HepG2 (cell line): ENCODE data around the gene GRID1. TPM values are rescaled to one million over a fixed set of nuclear protein-coding genes. Genes with fewer than 3 reads are reported as not detected.

Source experiments
- ATAC-seq: fragments of 200-7000 bp; cut with Tn5 transposase; 3 replicates; pipeline ENCODE4 v1.9.1; 2020; ENCODE audit warnings: mild to moderate bottlenecking, moderate library complexity
- BruUV-seq: library from RNA; stranded (reverse); fragments of 400-500 nt; replicated peaks from 2 replicates; lab custom pipeline; 2021; lab: Mats Ljungman, UMichigan
- CTCF ChIA-PET: fragments of 300-600 bp; formaldehyde crosslinking; extraction: SDS; loops from one replicate; lab custom pipeline; 2021; ENCODE audit warnings: low total read pairs, inconsistent platforms, low intra/inter-chr PET ratio; lab: Yijun Ruan, JAX
- POLR2A ChIA-PET: fragments of 350-600 bp; sonication (Branson Sonifier 250); formaldehyde crosslinking; loops from one replicate; lab custom pipeline; 2020; ENCODE audit warnings: antibody characterized with exemption, inconsistent platforms; lab: Yijun Ruan, JAX
- DNase-seq: peaks from one replicate; pipeline ENCODE4 v3.0.0-alpha.2; 2015; ENCODE audit warnings: low spot score
- FAIRE-seq: peaks from 3 replicates; lab custom pipeline; 2011; peaks lifted over from hg19 to GRCh38; lab: Jason Lieb, UNC
- H2AFZ ChIP-seq: one replicate; pipeline ENCODE4 v1.6.1; 2011; ENCODE audit warnings: low read length, inconsistent platforms
- H3K27ac ChIP-seq: fragments of 300-600 bp; 3 replicates; pipeline ENCODE4 v1.8.0; 2011; ENCODE audit warnings: mixed run types, mild to moderate bottlenecking, mixed read lengths, low read length, inconsistent platforms; ENCODE audit not compliant: insufficient read depth; ENCODE audit errors: extremely low read length
- H3K27me3 ChIP-seq, 2 experiments: fragments of 200-600 bp in 1 of 2; 2 replicates in 1 of 2; 3 replicates in 1 of 2; pipeline versions ENCODE4 v1.6.0 to v1.8.0; 2011; ENCODE audit warnings: low read length in 2 of 2, mild to moderate bottlenecking in 2 of 2, moderate library complexity in 2 of 2, inconsistent platforms in 1 of 2; ENCODE audit not compliant: insufficient read depth in 2 of 2, control insufficient read depth in 1 of 2
- H3K36me3 ChIP-seq, 2 experiments: fragments of 200-600 bp in 1 of 2; replicated peaks in 1 of 2; 2 replicates in 1 of 2; 3 replicates in 1 of 2; pipeline versions ENCODE4 v1.5.1 to v1.8.0; 2011; ENCODE audit warnings: low read length in 2 of 2, inconsistent platforms in 1 of 2; ENCODE audit not compliant: insufficient read depth in 2 of 2, control insufficient read depth in 1 of 2
- H3K4me1 ChIP-seq: 2 replicates; pipeline ENCODE4 v1.5.1; 2012; ENCODE audit warnings: low read length, inconsistent platforms; ENCODE audit not compliant: insufficient read depth
- H3K4me2 ChIP-seq: 2 replicates; pipeline ENCODE4 v1.6.0; 2011; ENCODE audit warnings: low read depth, low read length, inconsistent platforms
- H3K4me3 ChIP-seq, 3 experiments: fragments of 200-600 bp in 1 of 3; sonication (generic), shearing (Covaris generic) in 1 of 3; replicated peaks in 1 of 3; 2 replicates each; pipeline ENCODE4 v1.5.1; 2011 to 2016; ENCODE audit warnings: low read length in 3 of 3, inconsistent platforms in 2 of 3, low read depth in 2 of 3, mild to moderate bottlenecking in 2 of 3, control low read depth in 1 of 3, mixed read lengths in 1 of 3; ENCODE audit not compliant: insufficient read depth in 1 of 3
- H3K79me2 ChIP-seq: one replicate; pipeline ENCODE4 v1.6.1; 2011; ENCODE audit warnings: low read length, inconsistent platforms; ENCODE audit not compliant: insufficient read depth
- H3K9ac ChIP-seq: 2 replicates; pipeline ENCODE4 v1.6.0; 2011; ENCODE audit warnings: mild to moderate bottlenecking, low read depth, low read length, inconsistent platforms; ENCODE audit not compliant: insufficient read depth
- H3K9me3 ChIP-seq: 2 replicates; pipeline ENCODE4 v1.5.1; 2012; ENCODE audit warnings: mild to moderate bottlenecking, low read length
- H4K20me1 ChIP-seq: 2 replicates; pipeline ENCODE4 v1.6.0; 2011; ENCODE audit warnings: inconsistent platforms, mild to moderate bottlenecking, low read length, moderate library complexity; ENCODE audit not compliant: insufficient read depth
- ATRX ChIP-seq: sonication (generic); formaldehyde crosslinking; IDR thresholded peaks from 2 replicates; pipeline ENCODE4 v1.4.0; 2020; ENCODE audit warnings: missing genetic modification reagents, borderline replicate concordance
- CHD4 ChIP-seq: fragments of 200-600 bp; sonication (generic); IDR thresholded peaks from 2 replicates; pipeline ENCODE4 v1.7.0; 2017; ENCODE audit warnings: mild to moderate bottlenecking, low read length, borderline replicate concordance
- FOXK2 ChIP-seq: fragments of 450-650 bp; IDR thresholded peaks from 2 replicates; pipeline ENCODE4 v1.6.1; 2016
- IRF2 ChIP-seq: IDR thresholded peaks from 2 replicates; pipeline ENCODE4 v1.6.1; 2018; ENCODE audit warnings: missing genetic modification reagents, missing compliant biosample characterization
- NFIC ChIP-seq: IDR thresholded peaks from 2 replicates; pipeline ENCODE4 v1.6.1; 2012; ENCODE audit warnings: mild to moderate bottlenecking, low read length, inconsistent platforms
- PLRG1 ChIP-seq: fragments of 450-650 bp; conservative IDR thresholded peaks from 2 replicates; pipeline ENCODE4 v1.6.1; 2016
- ZNF296 ChIP-seq: sonication (generic); formaldehyde crosslinking; conservative IDR thresholded peaks from 2 replicates; pipeline ENCODE4 v1.5.0; 2020; ENCODE audit warnings: mild to moderate bottlenecking, missing genetic modification reagents
- ZNF562 ChIP-seq: sonication (generic); formaldehyde crosslinking; IDR thresholded peaks from 2 replicates; pipeline ENCODE4 v1.8.0; 2022; ENCODE audit warnings: missing genetic modification reagents, borderline replicate concordance
- ZNF883 ChIP-seq: sonication (generic); formaldehyde crosslinking; IDR thresholded peaks from 2 replicates; pipeline ENCODE4 v1.5.1; 2020; ENCODE audit warnings: mild to moderate bottlenecking, missing genetic modification reagents; ENCODE audit errors: not compliant biosample characterization
- WGBS: methylation state at CpG from one replicate; pipeline ENCODE4 v1.1.6; 2017; ENCODE audit warnings: low lambda C conversion rate; 5-methylcytosine and 5-hydroxymethylcytosine counted together
- in situ Hi-C: cut with HindIII; loops from 2 replicates; pipeline ENCODE4 v1.10.0; 2017; ENCODE audit warnings: low pct_unique_long_range_greater_than_20kb; ENCODE audit not compliant: extremely low pct_ligation_motif_present
- intact Hi-C: fragments of 100-400 bp; cut with micrococcal nuclease; formaldehyde crosslinking; loops from one replicate; pipeline ENCODE4 v1.10.0; 2022; ENCODE audit not compliant: unreplicated experiment
- polyA plus RNA-seq, 8 experiments: library from polyadenylated mRNA; depleted of rRNA in 3 of 8; stranded (reverse) in 7 of 8; unstranded in 1 of 8; fragments of >200 nt; fragmentation: Illumina TruSeq in 4 of 8; extraction: Trizol in 4 of 8; gene quantifications; 2 replicates each; pipeline versions ENCODE4 v1.2.1 to v1.2.3, GENCODE V29; 2011 to 2016; ENCODE audit warnings: low read depth in 4 of 8, missing spikeins in 1 of 8, mixed read lengths in 1 of 8; ENCODE audit not compliant: insufficient read depth in 1 of 8
- total RNA-seq, 5 experiments: library from RNA; depleted of rRNA; stranded (reverse); fragments of >200 nt; fragmentation: Illumina TruSeq; extraction: Trizol; gene quantifications; 2 replicates each; pipeline ENCODE4 v1.2.3, GENCODE V29; 2016; ENCODE audit warnings: low read depth in 1 of 5
- TF ChIP-seq, protein P1 (sequence below): sonication (generic); formaldehyde crosslinking; IDR thresholded peaks from 2 replicates; pipeline ENCODE4 v1.5.1; 2020; ENCODE audit warnings: missing genetic modification reagents, mild to moderate bottlenecking, borderline replicate concordance
- TF ChIP-seq, protein P2 (sequence below): sonication (generic); formaldehyde crosslinking; IDR thresholded peaks from 2 replicates; pipeline ENCODE4 v1.5.0; 2020; ENCODE audit warnings: missing genetic modification reagents
- TF ChIP-seq, protein P3 (sequence below): sonication (generic); formaldehyde crosslinking; IDR thresholded peaks from 2 replicates; pipeline ENCODE4 v1.4.0; 2020; ENCODE audit warnings: missing genetic modification reagents
- TF ChIP-seq, protein P4 (sequence below): sonication (generic); formaldehyde crosslinking; IDR thresholded peaks from 2 replicates; pipeline ENCODE4 v1.9.0; 2021; ENCODE audit warnings: missing genetic modification reagents, borderline replicate concordance
- TF ChIP-seq, protein P5 (sequence below): sonication (generic); formaldehyde crosslinking; IDR thresholded peaks from 2 replicates; pipeline ENCODE4 v1.4.0; 2020; ENCODE audit warnings: missing genetic modification reagents, borderline replicate concordance
- TF ChIP-seq, protein P6 (sequence below): sonication (generic); formaldehyde crosslinking; conservative IDR thresholded peaks from 2 replicates; pipeline ENCODE4 v1.4.0; 2020; ENCODE audit warnings: missing genetic modification reagents

GRID1 gene
- total and polyA plus RNA-seq, 2 of the 13 experiments (the other 11 are each of a cell fraction or from before 2014, with no cell fraction given) = 0.05 TPM; not detected in 1

DNA sequence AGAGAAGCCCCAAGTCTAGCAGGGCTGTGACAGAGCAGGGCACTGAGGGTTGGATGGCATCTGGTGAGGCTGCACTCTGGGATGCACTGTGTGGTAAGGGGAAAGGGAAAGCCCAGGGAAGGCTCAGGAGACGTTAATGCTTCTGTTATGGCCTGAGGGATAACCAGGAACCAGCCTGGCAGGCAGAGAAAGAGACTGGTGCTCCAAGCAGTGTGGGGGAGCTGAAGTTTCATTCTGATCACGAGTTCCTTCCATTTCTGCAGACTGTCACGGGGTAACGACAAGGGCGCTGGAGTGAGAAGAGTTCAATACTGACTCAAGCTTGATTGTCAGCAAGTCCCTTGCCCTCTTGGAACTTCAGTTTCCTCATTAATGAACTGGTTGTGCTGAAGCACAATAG lies 730.9 kb downstream of the GRID1 start:
- Histone ChIP-seq H3K36me3 (no peaks in the 10 kb centered on the region), H3K4me2 (no peak overlapping the region), H3K4me1 (no peaks in the 10 kb centered on the region), H3K27ac (no peak overlapping the region), H4K20me1 (no peaks in the 10 kb centered on the region), H3K9me3 (no peaks in the 10 kb centered on the region), H2AFZ (no peak overlapping the region), H3K4me3 (no peak overlapping the region), H3K27me3 (no peaks in the 10 kb centered on the region; a peak in 1 of 5 replicates), H3K79me2 (no peaks in the 10 kb centered on the region), H3K9ac (no peak overlapping the region)
- ChIA-PET POLR2A (no interaction called here), CTCF (no interaction called here)
- in situ Hi-C loops (no loop called here), intact Hi-C loops (no loop called here)
- BruUV-seq = no TSS peak
- WGBS = 24% methylated on average over 5 of the region's 5 CpGs
- FAIRE-seq (no peak), DNase-seq (no peak), ATAC-seq (no peak)
- TF ChIP-seq, protein P1, sequence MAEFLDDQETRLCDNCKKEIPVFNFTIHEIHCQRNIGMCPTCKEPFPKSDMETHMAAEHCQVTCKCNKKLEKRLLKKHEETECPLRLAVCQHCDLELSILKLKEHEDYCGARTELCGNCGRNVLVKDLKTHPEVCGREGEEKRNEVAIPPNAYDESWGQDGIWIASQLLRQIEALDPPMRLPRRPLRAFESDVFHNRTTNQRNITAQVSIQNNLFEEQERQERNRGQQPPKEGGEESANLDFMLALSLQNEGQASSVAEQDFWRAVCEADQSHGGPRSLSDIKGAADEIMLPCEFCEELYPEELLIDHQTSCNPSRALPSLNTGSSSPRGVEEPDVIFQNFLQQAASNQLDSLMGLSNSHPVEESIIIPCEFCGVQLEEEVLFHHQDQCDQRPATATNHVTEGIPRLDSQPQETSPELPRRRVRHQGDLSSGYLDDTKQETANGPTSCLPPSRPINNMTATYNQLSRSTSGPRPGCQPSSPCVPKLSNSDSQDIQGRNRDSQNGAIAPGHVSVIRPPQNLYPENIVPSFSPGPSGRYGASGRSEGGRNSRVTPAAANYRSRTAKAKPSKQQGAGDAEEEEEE (CRISPR knock-in tag) = no peak
- TF ChIP-seq, protein P2, sequence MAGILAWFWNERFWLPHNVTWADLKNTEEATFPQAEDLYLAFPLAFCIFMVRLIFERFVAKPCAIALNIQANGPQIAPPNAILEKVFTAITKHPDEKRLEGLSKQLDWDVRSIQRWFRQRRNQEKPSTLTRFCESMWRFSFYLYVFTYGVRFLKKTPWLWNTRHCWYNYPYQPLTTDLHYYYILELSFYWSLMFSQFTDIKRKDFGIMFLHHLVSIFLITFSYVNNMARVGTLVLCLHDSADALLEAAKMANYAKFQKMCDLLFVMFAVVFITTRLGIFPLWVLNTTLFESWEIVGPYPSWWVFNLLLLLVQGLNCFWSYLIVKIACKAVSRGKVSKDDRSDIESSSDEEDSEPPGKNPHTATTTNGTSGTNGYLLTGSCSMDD (CRISPR knock-in tag) = no peak
- TF ChIP-seq, protein P3, sequence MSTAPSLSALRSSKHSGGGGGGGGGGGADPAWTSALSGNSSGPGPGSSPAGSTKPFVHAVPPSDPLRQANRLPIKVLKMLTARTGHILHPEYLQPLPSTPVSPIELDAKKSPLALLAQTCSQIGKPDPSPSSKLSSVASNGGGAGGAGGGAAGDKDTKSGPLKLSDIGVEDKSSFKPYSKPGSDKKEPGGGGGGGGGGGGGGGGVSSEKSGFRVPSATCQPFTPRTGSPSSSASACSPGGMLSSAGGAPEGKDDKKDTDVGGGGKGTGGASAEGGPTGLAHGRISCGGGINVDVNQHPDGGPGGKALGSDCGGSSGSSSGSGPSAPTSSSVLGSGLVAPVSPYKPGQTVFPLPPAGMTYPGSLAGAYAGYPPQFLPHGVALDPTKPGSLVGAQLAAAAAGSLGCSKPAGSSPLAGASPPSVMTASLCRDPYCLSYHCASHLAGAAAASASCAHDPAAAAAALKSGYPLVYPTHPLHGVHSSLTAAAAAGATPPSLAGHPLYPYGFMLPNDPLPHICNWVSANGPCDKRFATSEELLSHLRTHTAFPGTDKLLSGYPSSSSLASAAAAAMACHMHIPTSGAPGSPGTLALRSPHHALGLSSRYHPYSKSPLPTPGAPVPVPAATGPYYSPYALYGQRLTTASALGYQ (CRISPR knock-in tag) = no peak
- no peak for TF ChIP-seq CHD4
- TF ChIP-seq PLRG1 = no peak
- TF ChIP-seq NFIC = no peak
- TF ChIP-seq ZNF296 (CRISPR knock-in tag) = no peak
- no peak for TF ChIP-seq ZNF883 (CRISPR knock-in tag)
- TF ChIP-seq IRF2 = no peak
- TF ChIP-seq, protein P4, sequence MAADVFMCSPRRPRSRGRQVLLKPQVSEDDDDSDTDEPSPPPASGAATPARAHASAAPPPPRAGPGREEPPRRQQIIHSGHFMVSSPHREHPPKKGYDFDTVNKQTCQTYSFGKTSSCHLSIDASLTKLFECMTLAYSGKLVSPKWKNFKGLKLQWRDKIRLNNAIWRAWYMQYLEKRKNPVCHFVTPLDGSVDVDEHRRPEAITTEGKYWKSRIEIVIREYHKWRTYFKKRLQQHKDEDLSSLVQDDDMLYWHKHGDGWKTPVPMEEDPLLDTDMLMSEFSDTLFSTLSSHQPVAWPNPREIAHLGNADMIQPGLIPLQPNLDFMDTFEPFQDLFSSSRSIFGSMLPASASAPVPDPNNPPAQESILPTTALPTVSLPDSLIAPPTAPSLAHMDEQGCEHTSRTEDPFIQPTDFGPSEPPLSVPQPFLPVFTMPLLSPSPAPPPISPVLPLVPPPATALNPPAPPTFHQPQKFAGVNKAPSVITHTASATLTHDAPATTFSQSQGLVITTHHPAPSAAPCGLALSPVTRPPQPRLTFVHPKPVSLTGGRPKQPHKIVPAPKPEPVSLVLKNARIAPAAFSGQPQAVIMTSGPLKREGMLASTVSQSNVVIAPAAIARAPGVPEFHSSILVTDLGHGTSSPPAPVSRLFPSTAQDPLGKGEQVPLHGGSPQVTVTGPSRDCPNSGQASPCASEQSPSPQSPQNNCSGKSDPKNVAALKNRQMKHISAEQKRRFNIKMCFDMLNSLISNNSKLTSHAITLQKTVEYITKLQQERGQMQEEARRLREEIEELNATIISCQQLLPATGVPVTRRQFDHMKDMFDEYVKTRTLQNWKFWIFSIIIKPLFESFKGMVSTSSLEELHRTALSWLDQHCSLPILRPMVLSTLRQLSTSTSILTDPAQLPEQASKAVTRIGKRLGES (CRISPR knock-in tag) = no peak
- TF ChIP-seq ATRX (CRISPR knock-in tag) = no peak
- TF ChIP-seq ZNF562 (CRISPR knock-in tag) = no peak
- no peak for TF ChIP-seq FOXK2
- TF ChIP-seq, protein P5, sequence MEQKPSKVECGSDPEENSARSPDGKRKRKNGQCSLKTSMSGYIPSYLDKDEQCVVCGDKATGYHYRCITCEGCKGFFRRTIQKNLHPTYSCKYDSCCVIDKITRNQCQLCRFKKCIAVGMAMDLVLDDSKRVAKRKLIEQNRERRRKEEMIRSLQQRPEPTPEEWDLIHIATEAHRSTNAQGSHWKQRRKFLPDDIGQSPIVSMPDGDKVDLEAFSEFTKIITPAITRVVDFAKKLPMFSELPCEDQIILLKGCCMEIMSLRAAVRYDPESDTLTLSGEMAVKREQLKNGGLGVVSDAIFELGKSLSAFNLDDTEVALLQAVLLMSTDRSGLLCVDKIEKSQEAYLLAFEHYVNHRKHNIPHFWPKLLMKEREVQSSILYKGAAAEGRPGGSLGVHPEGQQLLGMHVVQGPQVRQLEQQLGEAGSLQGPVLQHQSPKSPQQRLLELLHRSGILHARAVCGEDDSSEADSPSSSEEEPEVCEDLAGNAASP (CRISPR knock-in tag) = no peak
- TF ChIP-seq, protein P6, sequence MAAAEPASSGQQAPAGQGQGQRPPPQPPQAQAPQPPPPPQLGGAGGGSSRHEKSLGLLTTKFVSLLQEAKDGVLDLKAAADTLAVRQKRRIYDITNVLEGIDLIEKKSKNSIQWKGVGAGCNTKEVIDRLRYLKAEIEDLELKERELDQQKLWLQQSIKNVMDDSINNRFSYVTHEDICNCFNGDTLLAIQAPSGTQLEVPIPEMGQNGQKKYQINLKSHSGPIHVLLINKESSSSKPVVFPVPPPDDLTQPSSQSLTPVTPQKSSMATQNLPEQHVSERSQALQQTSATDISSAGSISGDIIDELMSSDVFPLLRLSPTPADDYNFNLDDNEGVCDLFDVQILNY (CRISPR knock-in tag) = no peak
